ENCODE data around the gene DCLK2. TPM values are rescaled to one million over a fixed set of nuclear protein-coding genes. Genes with fewer than 3 reads are reported as not detected.
A peak's percentile ranks its signal among the peaks of the same experiment; 100 is the strongest.

The DCLK2 gene
- total RNA-seq, 1 donor from 2014 or later: 30.1 TPM

DNA sequence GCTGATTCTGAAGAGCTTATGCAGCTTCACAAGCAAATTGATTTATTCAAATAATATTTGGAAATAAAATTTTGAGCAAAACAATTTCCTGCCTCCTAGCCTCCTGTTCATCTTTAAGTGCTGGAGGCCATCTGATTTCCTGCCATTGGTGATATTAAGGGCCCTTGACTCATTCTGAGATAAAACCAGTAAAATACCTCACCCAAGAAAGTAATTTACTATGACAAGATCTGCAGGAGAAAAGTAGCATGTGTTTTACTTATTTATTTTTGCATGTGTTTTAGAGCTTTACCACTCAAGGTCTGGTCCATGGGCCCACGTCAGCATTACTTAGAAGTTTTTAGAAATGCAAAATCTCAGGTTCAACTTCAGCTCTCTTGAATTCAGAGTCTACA, 67.7 kb downstream of the DCLK2 start:
- no peak for DNase-seq (ENCODE audit: low read depth, low spot score)
- Mint-ChIP-seq H3K27me3 (ENCODE audit: low read depth) (no peaks in the 10 kb centered on the region), H3K4me1 (peaks cover 19% of the 10 kb centered on the region)

DNA sequence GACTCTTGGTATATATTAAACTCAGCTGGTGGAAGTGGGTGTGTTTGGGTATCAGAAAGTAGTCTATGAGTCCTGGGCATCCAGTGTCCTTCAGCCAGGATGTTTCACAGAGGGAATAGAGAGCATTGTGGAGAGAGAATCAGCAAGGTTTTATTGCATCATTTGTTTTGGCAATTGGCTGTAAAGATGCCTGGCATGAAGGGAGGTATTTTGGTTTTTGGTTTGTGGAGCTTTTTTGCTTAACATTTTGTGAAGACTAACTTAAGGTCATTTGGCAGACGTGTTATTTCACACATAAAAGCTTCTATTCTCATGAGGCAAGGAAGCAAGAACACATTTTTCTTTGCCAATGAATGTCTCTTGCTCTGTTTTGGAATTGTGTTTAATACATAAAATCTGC, 71.1 kb downstream of the DCLK2 start:
- no peak for DNase-seq (ENCODE audit: low read depth, low spot score)
- no peaks in the 10 kb centered on the region for H3K27me3 Mint-ChIP-seq (ENCODE audit: low read depth)
- H3K27ac Mint-ChIP-seq (ENCODE audit: unreplicated experiment): peak overlapping the region; percentile 15
- H3K4me1 Mint-ChIP-seq: peaks cover 29% of the 10 kb centered on the region
- no peak for TF ChIP-seq CTCF (conservative IDR thresholded peaks at IDR 0.05)
- H3K36me3 Mint-ChIP-seq (ENCODE audit: low read depth): peaks cover 5% of the 10 kb centered on the region
- H3K9me3 Mint-ChIP-seq: peaks cover 2% of the 10 kb centered on the region
- no peak overlapping the region for H3K4me3 Mint-ChIP-seq

More for the DNA sequence above, 67.7 kb downstream of the DCLK2 start:
- Mint-ChIP-seq H3K36me3 (ENCODE audit: low read depth) (peaks cover 17% of the 10 kb centered on the region), H3K27ac (ENCODE audit: unreplicated experiment) (no peak overlapping the region), H3K4me3 (no peak overlapping the region), H3K9me3 (peaks cover 7% of the 10 kb centered on the region)
- no peak for TF ChIP-seq CTCF (conservative IDR thresholded peaks at IDR 0.05)

DNA sequence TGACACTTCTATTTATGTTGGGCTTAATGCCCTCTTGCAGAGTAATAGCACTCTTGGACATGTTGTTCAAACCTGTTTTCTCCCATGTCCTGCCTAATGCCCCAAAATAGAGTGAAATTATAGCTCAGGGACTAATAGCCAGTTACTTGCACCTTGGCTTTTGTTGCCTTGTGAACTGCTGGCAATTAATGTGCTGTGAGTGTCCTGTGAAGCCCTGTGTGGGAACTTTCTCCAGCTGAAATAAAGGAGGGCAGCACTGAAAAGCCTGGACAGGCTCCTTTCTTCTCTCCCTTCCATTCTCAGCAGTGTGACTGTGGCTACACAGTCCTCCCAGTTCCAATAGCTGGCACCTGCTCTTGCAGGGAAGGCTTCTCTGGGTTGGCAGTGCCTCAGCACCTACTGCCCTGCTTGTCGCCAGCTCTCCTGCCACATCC, 72.4 kb downstream of the DCLK2 start:
- peaks cover 2% of the 10 kb centered on the region for H3K9me3 Mint-ChIP-seq
- TF ChIP-seq CTCF (conservative IDR thresholded peaks at IDR 0.05): no peak
- H3K4me3 Mint-ChIP-seq: no peak overlapping the region
- H3K27me3 Mint-ChIP-seq (ENCODE audit: low read depth): no peaks in the 10 kb centered on the region
- H3K36me3 Mint-ChIP-seq (ENCODE audit: low read depth): no peaks in the 10 kb centered on the region
- peak overlapping the region; percentile 87 for H3K27ac Mint-ChIP-seq (ENCODE audit: unreplicated experiment)
- DNase-seq (ENCODE audit: low read depth, low spot score): no peak
- H3K4me1 Mint-ChIP-seq: peaks cover 35% of the 10 kb centered on the region

GRCh38 chr4:150152766-150153165, 74.5 kb downstream of the DCLK2 start:
- no peak overlapping the region for H3K4me3 Mint-ChIP-seq
- peaks cover 2% of the 10 kb centered on the region for H3K9me3 Mint-ChIP-seq
- H3K27ac Mint-ChIP-seq (ENCODE audit: unreplicated experiment): no peak overlapping the region
- H3K27me3 Mint-ChIP-seq (ENCODE audit: low read depth): no peaks in the 10 kb centered on the region
- TF ChIP-seq CTCF (conservative IDR thresholded peaks at IDR 0.05): no peak
- DNase-seq (ENCODE audit: low read depth, low spot score): no peak
- H3K4me1 Mint-ChIP-seq: peaks cover 35% of the 10 kb centered on the region
- H3K36me3 Mint-ChIP-seq (ENCODE audit: low read depth): no peaks in the 10 kb centered on the region

GRCh38 chr4:150155391-150155790, 77.1 kb downstream of the DCLK2 start:
- H3K36me3 Mint-ChIP-seq (ENCODE audit: low read depth): no peaks in the 10 kb centered on the region
- H3K4me3 Mint-ChIP-seq: no peak overlapping the region
- H3K27me3 Mint-ChIP-seq (ENCODE audit: low read depth): no peaks in the 10 kb centered on the region
- peaks cover 2% of the 10 kb centered on the region for H3K9me3 Mint-ChIP-seq
- no peak for DNase-seq (ENCODE audit: low read depth, low spot score)
- peaks cover 25% of the 10 kb centered on the region for H3K4me1 Mint-ChIP-seq
- no peak for TF ChIP-seq CTCF (conservative IDR thresholded peaks at IDR 0.05)
- no peak overlapping the region for H3K27ac Mint-ChIP-seq (ENCODE audit: unreplicated experiment)

- Mint-ChIP-seq H3K36me3 (ENCODE audit: low read depth) (peaks cover 2% of the 10 kb centered on the region), H3K27me3 (ENCODE audit: low read depth) (no peaks in the 10 kb centered on the region), H3K9me3 (peaks cover 2% of the 10 kb centered on the region), H3K4me3 (no peak overlapping the region), H3K27ac (ENCODE audit: unreplicated experiment) (no peak overlapping the region), H3K4me1 (peaks cover 23% of the 10 kb centered on the region)
- no peak for TF ChIP-seq CTCF (conservative IDR thresholded peaks at IDR 0.05)
- no peak for DNase-seq (ENCODE audit: low read depth, low spot score)
These were observed 78.3 kb downstream of the DCLK2 start for GRCh38 chr4:150156543-150156942.
